Measurements from ENCODE around the gene KRT20. TPM values are rescaled to one million over a fixed set of nuclear protein-coding genes. Genes with fewer than 3 reads are reported as not detected.

The KRT20 gene
- total and polyA plus RNA-seq, 9 of the 15 experiments (the other 6 are each of a cell fraction or from before 2014, with no cell fraction given): 0.44 TPM; not detected in 8

DNA sequence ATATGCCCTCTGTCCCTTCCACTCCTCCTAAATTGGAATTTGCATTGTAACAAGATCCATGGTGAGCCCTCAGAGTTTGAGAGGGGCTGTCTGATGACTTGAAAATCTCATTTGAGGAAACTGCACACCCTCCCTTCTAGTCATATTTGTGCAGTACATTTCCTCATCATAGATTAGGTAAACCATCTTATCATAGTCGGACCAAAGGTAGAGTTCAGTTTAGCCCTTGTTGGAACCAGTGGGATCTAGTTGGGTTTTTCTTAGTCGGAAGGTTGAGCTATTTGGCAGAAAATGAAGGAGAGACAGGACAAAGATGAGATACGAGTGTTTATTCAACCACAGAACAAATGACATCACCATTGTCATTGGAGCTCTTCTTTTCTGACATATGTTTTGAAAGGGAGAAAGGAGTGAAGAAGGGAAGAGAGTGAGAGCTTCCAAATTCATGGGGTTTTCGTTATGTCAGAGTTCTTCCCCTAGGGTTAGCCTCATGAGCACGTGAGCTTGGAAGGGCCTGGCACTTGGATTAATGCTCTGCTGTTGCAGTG, 15.8 kb upstream of the KRT20 start (continued):
- TF ChIP-seq, protein P1, sequence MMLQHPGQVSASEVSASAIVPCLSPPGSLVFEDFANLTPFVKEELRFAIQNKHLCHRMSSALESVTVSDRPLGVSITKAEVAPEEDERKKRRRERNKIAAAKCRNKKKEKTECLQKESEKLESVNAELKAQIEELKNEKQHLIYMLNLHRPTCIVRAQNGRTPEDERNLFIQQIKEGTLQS (IDR thresholded peaks at IDR 0.05): peak; percentile 63
- TF ChIP-seq, protein P1 (CRISPR knock-in tag; conservative IDR thresholded peaks at IDR 0.05): no peak

DNA sequence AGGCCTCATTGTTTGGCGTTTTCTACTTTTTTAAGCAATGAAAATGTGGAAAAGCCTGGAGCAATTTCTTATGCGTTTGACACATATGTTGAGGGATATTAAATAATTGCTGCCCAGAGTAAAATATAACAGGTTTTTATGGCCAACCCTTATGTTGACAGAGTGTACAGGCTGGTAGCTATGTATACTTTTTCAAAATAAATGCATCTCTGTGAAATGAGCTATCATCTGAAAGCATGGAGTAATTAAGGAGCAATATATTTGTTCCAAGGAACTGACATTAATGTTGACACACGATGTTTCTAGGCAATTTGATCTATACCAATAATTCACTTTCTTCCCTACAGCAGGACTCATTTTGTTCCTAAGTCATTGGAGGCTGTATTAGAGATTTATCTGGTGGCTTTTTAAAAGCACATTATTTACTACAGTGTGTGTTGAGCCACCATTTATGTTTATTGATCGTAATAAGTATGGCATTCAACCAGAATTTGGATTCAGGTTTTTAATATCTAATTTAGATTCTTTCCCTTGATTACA, 11.9 kb upstream of the KRT20 start:
- H2AFZ ChIP-seq (ENCODE audit: low read depth, low read length): no peak overlapping the region
- H3K36me3 ChIP-seq (ENCODE audit: control insufficient read depth, insufficient read depth, low read length): no peaks in the 10 kb centered on the region
- no peaks in the 10 kb centered on the region; a peak in 1 of 5 replicates for H3K4me1 ChIP-seq (replicated peaks in 1 of 2; ENCODE audit: control insufficient read depth in 2 of 2, insufficient read depth in 2 of 2, low read length in 2 of 2)
- 0 out of 2 replicates have a peak, but pooled peaks cover 2% of the 10 kb centered on the region for H4K20me1 ChIP-seq (replicated peaks; ENCODE audit: control insufficient read depth, insufficient read depth, low read length)
- no peak overlapping the region for H3K4me3 ChIP-seq
- H3K27ac ChIP-seq (ENCODE audit: extremely low read depth, low read depth, low read length): no peak overlapping the region
- ChIA-PET POLR2A (no interaction called here), CTCF (ENCODE audit: low intra/inter-chr PET ratio) (no interaction called here)
- TF ChIP-seq, protein P2, sequence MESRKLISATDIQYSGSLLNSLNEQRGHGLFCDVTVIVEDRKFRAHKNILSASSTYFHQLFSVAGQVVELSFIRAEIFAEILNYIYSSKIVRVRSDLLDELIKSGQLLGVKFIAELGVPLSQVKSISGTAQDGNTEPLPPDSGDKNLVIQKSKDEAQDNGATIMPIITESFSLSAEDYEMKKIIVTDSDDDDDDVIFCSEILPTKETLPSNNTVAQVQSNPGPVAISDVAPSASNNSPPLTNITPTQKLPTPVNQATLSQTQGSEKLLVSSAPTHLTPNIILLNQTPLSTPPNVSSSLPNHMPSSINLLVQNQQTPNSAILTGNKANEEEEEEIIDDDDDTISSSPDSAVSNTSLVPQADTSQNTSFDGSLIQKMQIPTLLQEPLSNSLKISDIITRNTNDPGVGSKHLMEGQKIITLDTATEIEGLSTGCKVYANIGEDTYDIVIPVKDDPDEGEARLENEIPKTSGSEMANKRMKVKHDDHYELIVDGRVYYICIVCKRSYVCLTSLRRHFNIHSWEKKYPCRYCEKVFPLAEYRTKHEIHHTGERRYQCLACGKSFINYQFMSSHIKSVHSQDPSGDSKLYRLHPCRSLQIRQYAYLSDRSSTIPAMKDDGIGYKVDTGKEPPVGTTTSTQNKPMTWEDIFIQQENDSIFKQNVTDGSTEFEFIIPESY (CRISPR knock-in tag; IDR thresholded peaks at IDR 0.05): no peak
- TF ChIP-seq ZFPM2 (CRISPR knock-in tag; IDR thresholded peaks at IDR 0.05) (no peak), NELFE (IDR thresholded peaks at IDR 0.05; ENCODE audit: insufficient read depth, insufficient read length) (no peak), LCOR (CRISPR knock-in tag; IDR thresholded peaks at IDR 0.05) (no peak), NONO (IDR thresholded peaks at IDR 0.05; ENCODE audit: low read depth in 2 of 2, low read length in 1 of 2) (no peak)
- WGBS (ENCODE audit: insufficient coverage, low coverage, missing lambda C conversion rate): 1% methylated on average over 4 of the region's 4 CpGs
- peaks cover 24 to 41% of the 10 kb centered on the region in 2 experiments for H3K27me3 ChIP-seq (ENCODE audit: control insufficient read depth in 2 of 2, insufficient read depth in 2 of 2, low read length in 2 of 2)
- FAIRE-seq (no peak), ATAC-seq (no peak), DNase-seq (ENCODE audit: extremely low read depth in 1 of 4, low spot score in 3 of 4) (no peak)
- in situ Hi-C loops (cut with MboI) (no loop called here), intact Hi-C loops (cut with micrococcal nuclease) (no loop called here)
- BruUV-seq (replicated peaks): no TSS peak
- H3K9ac ChIP-seq (ENCODE audit: insufficient read depth in 1 of 2, low read depth in 2 of 2, low read length in 2 of 2): no peak overlapping the region
- H3K9me3 ChIP-seq (replicated peaks; ENCODE audit: control insufficient read depth, insufficient read depth, low read depth, low read length): no peaks in the 10 kb centered on the region
- H3K9me1 ChIP-seq (ENCODE audit: control insufficient read depth, insufficient read depth, low read length): no peaks in the 10 kb centered on the region
- no peaks in the 10 kb centered on the region for H3K79me2 ChIP-seq (ENCODE audit: control insufficient read depth, insufficient read depth, low read length)
- no peak overlapping the region for H3K4me2 ChIP-seq (ENCODE audit: insufficient read depth, low read length)
